GM23248 (cell line): ENCODE results near the gene TMEM163.

ENCODE experiments used
- EZH2 ChIP-seq: fragments of 200-600 bp; sonication (generic); IDR thresholded peaks from 2 replicates; pipeline ENCODE4 v1.6.1; 2018; ENCODE audit warnings: antibody characterized with exemption, mild to moderate bottlenecking; ENCODE audit not compliant: insufficient read depth, poor library complexity, severe bottlenecking
- EZH2phosphoT487 ChIP-seq: fragments of 200-600 bp; sonication (generic); IDR thresholded peaks from 2 replicates; pipeline ENCODE4 v1.6.1; 2018; ENCODE audit warnings: antibody characterized with exemption, moderate library complexity, mild to moderate bottlenecking, low read depth; ENCODE audit not compliant: insufficient read depth

- TF ChIP-seq EZH2: no peak
- TF ChIP-seq EZH2phosphoT487: no peak
These were observed 3.9 kb upstream of the TMEM163 start for GRCh38 chr2:134722728-134723127.
